GM04504 (cell line): ENCODE results near the gene STK33.
"Not testable (repeated sequence)": the region's sequence is repeated elsewhere in the genome, so short reads cannot be mapped to it uniquely, and the experiment has no call there.

Experiments
- DNase-seq: peaks from one replicate; pipeline ENCODE4 v3.0.0-alpha.2; 2012; ENCODE audit warnings: low read depth

Gene STK33

GRCh38 chr11:8543278-8543677, 50.8 kb downstream of the STK33 start:
- DNase-seq, result no peak

DNA sequence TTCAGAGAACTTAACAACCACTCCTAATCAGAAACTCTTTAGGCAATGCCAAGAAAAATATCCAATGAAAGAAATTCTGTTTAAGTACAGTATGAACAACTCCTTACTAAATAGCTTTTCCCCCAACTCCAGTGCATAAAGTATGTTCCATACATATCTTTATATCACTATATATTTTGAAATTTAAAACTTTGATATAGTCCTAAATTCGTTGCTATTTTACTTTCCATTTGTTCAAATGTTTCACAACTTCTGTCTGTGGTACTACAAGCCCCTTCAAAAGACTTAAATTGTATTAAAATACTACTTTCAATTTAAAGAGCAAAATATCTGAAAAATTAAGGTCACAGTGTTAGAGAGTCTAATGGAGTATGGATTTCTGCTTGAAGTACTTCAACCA, 52.6 kb downstream of the STK33 start:
- DNase-seq, result no peak

DNA sequence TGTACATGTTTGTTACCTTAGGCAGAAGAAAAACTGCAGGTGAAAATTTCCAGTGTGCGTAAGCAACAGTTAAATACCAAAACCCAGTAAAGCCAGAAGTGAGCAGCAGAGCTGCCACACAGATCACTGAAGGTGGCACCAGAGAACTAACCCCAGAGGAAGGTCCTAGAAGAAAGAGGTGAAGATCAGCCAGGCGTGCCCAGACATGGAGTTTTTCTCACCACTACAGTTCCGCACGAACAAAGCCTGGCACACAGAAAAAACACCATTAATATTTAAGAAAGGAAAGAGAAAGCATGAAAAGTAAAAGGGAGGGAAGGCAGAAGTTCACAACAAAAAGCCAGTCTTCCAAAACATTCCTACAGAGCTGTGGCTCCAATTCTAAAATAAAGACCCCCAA, 60.7 kb downstream of the STK33 start:
- DNase-seq, result no peak

GRCh38 chr11:8532475-8532874, 61.6 kb downstream of the STK33 start:
- no peak for DNase-seq

GRCh38 chr11:8531982-8532381, 62.0 kb downstream of the STK33 start:
- no peak for DNase-seq

GRCh38 chr11:8531312-8531711, 62.7 kb downstream of the STK33 start:
- DNase-seq, result no peak

GRCh38 chr11:8527939-8528338, 66.1 kb downstream of the STK33 start:
- no peak for DNase-seq

DNA sequence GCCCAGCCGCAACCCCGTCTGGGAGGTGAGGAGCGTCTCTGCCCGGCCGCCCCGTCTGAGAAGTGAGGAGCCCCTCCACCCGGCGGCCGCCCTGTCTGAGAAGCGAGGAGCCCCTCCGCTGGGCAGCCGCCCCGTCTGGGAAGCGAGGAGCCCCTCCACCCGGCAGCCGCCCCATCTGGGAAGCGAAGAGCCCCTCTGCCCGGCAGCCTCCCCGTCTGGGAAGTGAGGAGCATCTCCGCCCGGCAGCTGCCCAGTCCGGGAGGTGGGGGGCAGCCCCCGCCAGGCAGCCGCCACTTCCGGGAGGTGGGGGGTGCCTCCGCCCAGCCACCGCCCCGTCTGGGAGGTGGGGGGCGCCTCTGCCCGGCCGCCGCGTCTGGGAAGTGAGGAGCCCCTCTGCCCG, 70.6 kb downstream of the STK33 start:
- DNase-seq, result no peak

DNA sequence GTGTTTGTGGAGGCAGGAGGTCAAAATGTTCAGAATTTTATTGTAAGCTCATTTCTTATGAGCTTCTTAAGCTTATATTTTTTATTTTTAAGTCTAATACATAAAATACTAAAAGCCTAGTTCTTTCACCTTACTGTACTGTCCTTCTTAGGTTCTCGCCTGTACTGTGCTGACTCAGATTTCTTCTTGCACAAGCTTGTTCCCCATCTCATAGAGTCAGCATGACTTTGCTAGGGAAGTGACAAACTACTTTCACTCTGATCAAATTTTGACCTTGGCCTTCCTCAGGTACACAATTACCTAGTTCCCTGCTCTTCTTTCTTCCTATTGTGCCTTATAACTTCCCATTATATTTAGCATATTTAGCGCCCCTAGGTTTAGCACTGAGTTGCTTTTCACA, 81.5 kb downstream of the STK33 start:
- DNase-seq, result no peak

DNA sequence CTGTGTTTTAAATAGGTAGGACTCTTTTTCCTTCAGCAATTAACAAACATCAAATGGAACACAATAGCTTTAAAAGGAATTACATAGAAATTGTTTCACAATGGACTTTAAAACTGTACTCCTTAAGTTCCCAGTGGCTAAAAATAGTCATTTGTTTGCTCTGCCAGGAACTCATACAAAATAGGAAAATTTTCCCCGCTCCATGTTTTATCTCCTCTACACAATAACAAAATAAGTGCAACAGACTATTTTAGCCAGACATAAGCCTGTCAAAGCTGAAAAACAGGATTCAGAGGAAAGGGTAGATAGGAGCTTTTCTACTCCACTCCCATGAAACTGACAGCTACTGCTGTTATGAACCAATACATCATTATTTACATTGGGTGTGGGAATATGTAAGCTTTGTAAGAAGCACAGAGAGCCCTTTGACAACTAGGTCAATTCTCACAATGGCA, 90.1 kb downstream of the STK33 start:
- no peak for DNase-seq

DNA sequence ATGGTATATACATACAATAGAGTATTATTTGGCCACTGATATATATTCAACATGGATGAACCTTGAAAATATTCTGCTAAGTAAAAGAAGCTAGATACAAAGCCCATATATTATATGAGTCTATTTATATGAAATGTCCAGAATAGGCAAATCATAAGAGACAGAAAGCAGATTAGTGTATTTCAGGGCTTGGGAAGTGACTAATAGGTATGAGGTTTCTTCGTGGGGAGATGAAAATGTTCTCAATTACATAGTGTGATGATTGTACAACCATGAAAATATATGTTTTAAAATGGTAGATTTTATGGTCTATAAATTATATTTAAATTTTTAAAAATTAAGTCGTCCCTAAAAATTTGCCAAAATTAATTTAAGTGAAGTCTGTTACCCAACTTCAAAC, 92.2 kb downstream of the STK33 start:
- DNase-seq, result no peak

- no peak for DNase-seq
These were observed 105.6 kb downstream of the STK33 start for GRCh38 chr11:8488395-8488794.

GRCh38 chr11:8487261-8487660, 106.8 kb downstream of the STK33 start:
- DNase-seq, result no peak

DNA sequence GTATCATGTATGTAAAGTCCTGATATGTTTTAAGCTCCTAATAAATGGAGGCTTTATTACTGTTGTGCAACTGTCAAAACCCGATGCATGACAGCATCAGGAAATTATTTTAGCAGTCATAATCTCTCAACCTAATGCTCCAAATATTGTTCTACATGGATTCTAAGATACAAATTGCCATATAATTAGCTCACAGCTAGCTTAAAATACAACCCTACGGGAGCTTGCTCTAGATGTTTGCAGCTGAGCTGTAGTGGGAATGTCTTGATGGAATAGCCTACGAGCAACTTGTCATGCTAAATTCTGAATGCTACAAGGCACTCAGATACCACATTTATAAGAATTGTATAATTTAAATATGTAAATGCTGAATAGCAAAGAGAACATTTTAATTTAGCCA, 109.8 kb downstream of the STK33 start:
- DNase-seq, result no peak

GRCh38 chr11:8480858-8481257, 113.2 kb downstream of the STK33 start:
- no peak for DNase-seq

- no peak for DNase-seq
These were observed 116.3 kb downstream of the STK33 start for GRCh38 chr11:8477680-8478079.

DNA sequence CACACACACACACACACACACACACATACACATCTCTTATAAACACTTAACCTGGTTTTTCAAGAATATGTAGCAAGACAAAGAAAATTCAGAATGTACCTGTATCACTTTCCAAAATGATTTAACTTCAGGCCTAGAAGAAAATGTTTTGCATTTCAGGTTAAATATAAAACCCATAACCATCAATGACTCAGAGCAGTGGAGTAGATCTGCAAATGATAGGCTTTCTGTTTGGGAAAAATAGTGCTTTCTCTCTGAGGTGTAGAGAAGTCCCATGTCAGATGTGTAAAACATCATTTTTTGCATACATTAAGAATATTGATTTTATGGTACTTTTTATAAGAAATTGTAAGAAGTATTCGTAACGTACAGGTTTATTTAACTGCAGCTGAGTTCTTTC, 116.9 kb downstream of the STK33 start:
- no peak for DNase-seq

DNA sequence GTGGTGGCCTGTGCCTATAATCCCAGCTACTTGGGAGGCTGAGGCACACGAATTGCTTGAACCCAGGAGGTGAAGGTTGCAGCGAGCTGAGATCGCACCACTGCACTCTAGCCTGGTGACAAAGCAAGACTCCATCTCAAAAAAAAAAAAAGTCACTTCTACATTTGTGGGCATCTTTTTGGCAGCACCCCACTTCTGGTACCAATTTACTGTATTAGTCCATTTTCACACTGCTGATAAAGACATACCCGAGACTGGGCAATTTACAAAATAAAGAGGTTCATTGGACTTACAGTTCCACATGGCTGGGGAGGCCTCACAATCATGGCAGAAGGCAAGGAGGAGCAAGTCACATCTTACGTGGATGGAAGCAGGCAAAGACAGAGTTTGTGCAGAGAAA, 126.2 kb downstream of the STK33 start:
- not testable (repeated sequence) for DNase-seq

DNA sequence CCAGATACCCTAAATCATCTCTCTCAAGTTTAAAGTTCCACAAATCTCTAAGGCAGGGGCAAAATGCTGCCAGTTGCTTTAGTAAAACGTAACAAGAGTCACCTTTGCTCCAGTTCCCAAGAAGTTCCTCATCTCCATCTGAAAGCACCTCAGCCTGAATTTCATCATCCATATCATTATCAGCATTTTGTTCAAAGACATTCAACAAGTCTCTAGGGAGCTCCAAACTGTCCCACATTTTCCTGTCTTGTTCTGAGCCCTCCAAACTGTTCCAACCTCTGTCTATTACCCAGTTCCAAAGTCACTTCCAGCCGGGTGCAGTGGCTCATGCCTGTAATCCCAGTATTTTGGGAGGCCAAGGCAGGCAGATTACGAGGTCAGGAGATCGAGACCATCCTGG, 126.7 kb downstream of the STK33 start:
- DNase-seq, result not testable (repeated sequence)

DNA sequence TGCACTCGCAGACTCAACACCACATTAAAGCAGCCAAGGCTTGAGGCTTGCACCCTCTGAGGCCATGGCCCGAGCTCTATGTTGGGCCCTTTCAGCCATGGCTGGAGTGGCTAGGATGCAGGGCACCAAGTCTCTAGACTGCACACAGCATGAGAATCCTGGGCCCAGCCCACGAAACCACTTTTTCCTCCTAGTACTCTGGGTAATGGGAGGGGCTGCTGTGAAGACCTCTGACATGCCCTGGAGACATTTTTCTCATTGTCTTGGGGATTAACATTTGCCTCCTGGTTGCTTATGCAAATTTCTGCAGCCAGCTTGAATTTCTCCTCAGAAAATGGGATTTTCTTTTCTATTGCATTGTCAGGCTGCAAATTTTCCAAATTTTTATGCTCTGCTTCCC, 127.1 kb downstream of the STK33 start:
- not testable (repeated sequence) for DNase-seq

DNA sequence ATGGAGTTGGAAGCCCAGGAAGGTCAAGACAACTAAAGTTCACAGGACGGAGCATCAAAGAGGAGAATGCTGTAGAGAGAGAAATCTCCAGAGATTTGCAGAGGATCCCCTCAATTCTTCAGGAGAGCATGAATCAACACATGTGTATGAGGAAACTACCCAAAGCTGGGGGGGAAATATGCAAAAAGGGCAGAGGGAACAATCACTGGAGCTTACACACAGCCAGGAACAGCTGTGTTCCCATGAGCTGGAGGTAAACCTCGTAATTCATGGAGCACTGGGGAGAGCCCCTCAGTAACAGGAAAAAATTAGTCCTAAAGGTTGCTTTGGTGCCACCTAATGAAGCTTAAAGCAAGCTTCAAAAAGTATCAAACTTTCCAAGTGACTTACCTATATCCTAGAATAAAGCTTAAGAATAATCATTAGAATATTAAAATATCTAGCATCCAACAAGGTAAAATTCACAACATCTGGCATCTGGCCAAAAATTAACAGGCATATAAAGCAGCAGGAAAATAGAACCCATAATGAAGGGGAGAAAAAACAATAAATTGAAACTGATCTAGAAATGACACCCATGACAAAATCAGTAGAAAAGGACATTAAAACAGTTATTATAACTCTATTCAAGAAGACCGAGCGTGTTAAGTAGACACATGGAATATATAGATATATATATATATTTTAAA, 134.2 kb downstream of the STK33 start:
- DNase-seq, result no peak

- no peak for DNase-seq
These were observed 151.7 kb downstream of the STK33 start for GRCh38 chr11:8442301-8442700.

- no peak for DNase-seq
These were observed 153.4 kb downstream of the STK33 start for GRCh38 chr11:8440649-8441048.

- DNase-seq, result no peak
These were observed 164.5 kb downstream of the STK33 start for GRCh38 chr11:8429483-8429882.

DNA sequence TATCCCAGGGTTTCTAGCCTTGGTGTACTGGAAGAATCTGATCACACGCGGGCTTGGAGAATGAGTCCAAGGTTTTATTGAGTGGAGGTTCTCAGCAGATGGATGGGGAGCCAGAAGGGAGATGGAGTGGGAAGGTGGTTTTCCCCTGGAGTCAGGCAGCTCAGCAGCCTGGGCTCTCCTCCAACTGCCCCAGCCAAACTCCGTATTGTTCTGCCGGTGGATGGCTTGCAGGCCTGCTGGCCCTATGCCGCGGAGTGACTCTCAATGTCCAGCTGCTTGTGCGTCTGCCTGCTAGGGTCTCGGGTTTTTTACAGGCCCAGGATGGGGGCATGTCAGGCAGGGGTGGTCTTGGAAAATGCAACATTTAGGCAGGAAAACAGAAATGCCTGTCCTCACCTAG, 168.0 kb downstream of the STK33 start:
- DNase-seq, result no peak
